Liver (tissue), 3 donors: ENCODE data around the gene NRF1.
A peak's percentile ranks its signal among the peaks of the same experiment; 100 is the strongest.

Experiments used
- NR2F2 ChIP-seq: IDR thresholded peaks from 2 replicates; pipeline ENCODE4 v1.6.1; 2016; ENCODE audit warnings: antibody characterized with exemption
- REST ChIP-seq: IDR thresholded peaks from 2 replicates; pipeline ENCODE4 v1.6.1; 2016; ENCODE audit warnings: antibody characterized with exemption, mild to moderate bottlenecking
- TAF1 ChIP-seq: conservative IDR thresholded peaks from 2 replicates; pipeline ENCODE4 v1.6.1; 2016; ENCODE audit warnings: antibody characterized with exemption, mild to moderate bottlenecking
- YY1 ChIP-seq: IDR thresholded peaks from 2 replicates; pipeline ENCODE4 v1.6.1; 2016; ENCODE audit warnings: antibody characterized with exemption, mild to moderate bottlenecking
- TF ChIP-seq, protein P1 (sequence below): fragments of 150-350 bp; IDR thresholded peaks from 2 replicates; pipeline ENCODE4 v1.5.1; 2017; ENCODE audit warnings: improper control_type of control experiment, low read depth, low read length; ENCODE audit not compliant: missing input control
- donor health status: healthy.
- donor health status: healthy.

- no peak for TF ChIP-seq REST
- no peak for TF ChIP-seq YY1
- TF ChIP-seq, protein P1, sequence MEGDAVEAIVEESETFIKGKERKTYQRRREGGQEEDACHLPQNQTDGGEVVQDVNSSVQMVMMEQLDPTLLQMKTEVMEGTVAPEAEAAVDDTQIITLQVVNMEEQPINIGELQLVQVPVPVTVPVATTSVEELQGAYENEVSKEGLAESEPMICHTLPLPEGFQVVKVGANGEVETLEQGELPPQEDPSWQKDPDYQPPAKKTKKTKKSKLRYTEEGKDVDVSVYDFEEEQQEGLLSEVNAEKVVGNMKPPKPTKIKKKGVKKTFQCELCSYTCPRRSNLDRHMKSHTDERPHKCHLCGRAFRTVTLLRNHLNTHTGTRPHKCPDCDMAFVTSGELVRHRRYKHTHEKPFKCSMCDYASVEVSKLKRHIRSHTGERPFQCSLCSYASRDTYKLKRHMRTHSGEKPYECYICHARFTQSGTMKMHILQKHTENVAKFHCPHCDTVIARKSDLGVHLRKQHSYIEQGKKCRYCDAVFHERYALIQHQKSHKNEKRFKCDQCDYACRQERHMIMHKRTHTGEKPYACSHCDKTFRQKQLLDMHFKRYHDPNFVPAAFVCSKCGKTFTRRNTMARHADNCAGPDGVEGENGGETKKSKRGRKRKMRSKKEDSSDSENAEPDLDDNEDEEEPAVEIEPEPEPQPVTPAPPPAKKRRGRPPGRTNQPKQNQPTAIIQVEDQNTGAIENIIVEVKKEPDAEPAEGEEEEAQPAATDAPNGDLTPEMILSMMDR: peak; percentile 13
- no peak for TF ChIP-seq TAF1
- TF ChIP-seq NR2F2: no peak
These were observed 3.9 kb upstream of the NRF1 start for GRCh38 chr7:129607471-129608120.
